Measurements from ENCODE around the gene MTMR11.

Gene MTMR11

GRCh38 chr1:149927563-149928400, 8.9 kb downstream of the MTMR11 start, which contains the start of gene SF3B4:
TSS of gene SF3B4 (minus strand) at chr1:149927803. CDS start at chr1:149927759, 44 bp downstream.
- Histone ChIP-seq H2AK5ac (ENCODE audit: low read length) (peak within 1 kb of the TSS; percentile 71), H3K9me3 (ENCODE audit: insufficient read depth, low read depth, low read length) (no peaks in the 10 kb centered on the region)

GRCh38 chr1:149927056-149927562, 9.6 kb downstream of the MTMR11 start:
- peaks cover 11% of the 10 kb centered on the region for H3K79me1 ChIP-seq (ENCODE audit: low read length)
- no peaks in the 10 kb centered on the region for H3K9me3 ChIP-seq (ENCODE audit: insufficient read depth, low read depth, low read length)
- peak overlapping the region; percentile 66 for H3K14ac ChIP-seq (ENCODE audit: low read length)
- peak overlapping the region; percentile 40 for H4K12ac ChIP-seq (ENCODE audit: low read depth, low read length)
- H3K4me3 ChIP-seq (ENCODE audit: low read depth, low read length): peak overlapping the region; percentile 95
- peaks cover 8% of the 10 kb centered on the region for H3K79me2 ChIP-seq (ENCODE audit: control insufficient read depth, insufficient read depth, low read length, poor library complexity)
- peak in 1 of 2 donors; percentile 27 for DNase-seq
- H3K4ac ChIP-seq (ENCODE audit: low read depth, low read length): peak overlapping the region; percentile 92
- H3K36me3 ChIP-seq (ENCODE audit: control insufficient read depth in 1 of 2, insufficient read depth in 2 of 2, low read length in 2 of 2): peaks cover 32 to 63% of the 10 kb centered on the region in 2 experiments
- peak overlapping the region; percentile 71 for H2AK5ac ChIP-seq (ENCODE audit: low read length)
- H3K18ac ChIP-seq (ENCODE audit: low read length): peak overlapping the region; percentile 78
- peak overlapping the region; percentile 89 for H4K91ac ChIP-seq (ENCODE audit: low read depth, low read length)
- H3K4me2 ChIP-seq (ENCODE audit: low read length): peak overlapping the region; percentile 74
- no peak overlapping the region for H3K23ac ChIP-seq (ENCODE audit: low read length)
- peak overlapping the region; percentile 19 for H2BK120ac ChIP-seq (ENCODE audit: insufficient read depth, low read length, poor library complexity)
- peak overlapping the region; percentile 77 for H2BK5ac ChIP-seq (ENCODE audit: low read depth, low read length, poor library complexity)
- peak overlapping the region; percentile 94 for H4K8ac ChIP-seq (ENCODE audit: low read depth, low read length)
- no CpG with 5 or more reads among the region's 10 CpGs for WGBS (ENCODE audit: extremely low coverage, insufficient coverage, insufficient read length)
- no peak overlapping the region for H2AFZ ChIP-seq (ENCODE audit: insufficient read depth, low read length, poor library complexity)
- H2BK12ac ChIP-seq (ENCODE audit: low read length): peak overlapping the region; percentile 37
- H3K4me1 ChIP-seq (ENCODE audit: control insufficient read depth in 1 of 2, insufficient read depth in 2 of 2, low read length in 2 of 2): peaks cover 7 to 10% of the 10 kb centered on the region in 2 experiments
- H3K27ac ChIP-seq (ENCODE audit: low read depth, low read length): peak overlapping the region; percentile 71
- H3K9ac ChIP-seq (ENCODE audit: low read length): peak overlapping the region; percentile 98
- no peaks in the 10 kb centered on the region for H3K27me3 ChIP-seq (ENCODE audit: insufficient read depth, low read length)

More at GRCh38 chr1:149927563-149928400, 8.9 kb downstream of the MTMR11 start, which contains the start of gene SF3B4:
- Histone ChIP-seq H3K18ac (ENCODE audit: low read length) (peak within 1 kb of the TSS; percentile 78), H3K79me1 (ENCODE audit: low read length) (peaks cover 11% of the 10 kb centered on the region), H3K14ac (ENCODE audit: low read length) (peak within 1 kb of the TSS; percentile 96), H2BK5ac (ENCODE audit: low read depth, low read length, poor library complexity) (peak within 1 kb of the TSS; percentile 77), H3K4me2 (ENCODE audit: low read length) (peak within 1 kb of the TSS; percentile 74), H4K8ac (ENCODE audit: low read depth, low read length) (peak within 1 kb of the TSS; percentile 94), H3K79me2 (ENCODE audit: control insufficient read depth, insufficient read depth, low read length, poor library complexity) (peaks cover 8% of the 10 kb centered on the region), H3K23ac (ENCODE audit: low read length) (no peak within 1 kb of the TSS), H4K91ac (ENCODE audit: low read depth, low read length) (peak within 1 kb of the TSS; percentile 89), H3K4ac (ENCODE audit: low read depth, low read length) (peak within 1 kb of the TSS; percentile 92), H4K12ac (ENCODE audit: low read depth, low read length) (peak within 1 kb of the TSS; percentile 86), H3K4me3 (ENCODE audit: low read depth, low read length) (peak within 1 kb of the TSS; percentile 95), H3K9ac (ENCODE audit: low read length) (peak within 1 kb of the TSS; percentile 98), H3K36me3 (ENCODE audit: control insufficient read depth in 1 of 2, insufficient read depth in 2 of 2, low read length in 2 of 2) (peaks cover 29 to 61% of the 10 kb centered on the region in 2 experiments), H3K27ac (ENCODE audit: low read depth, low read length) (peak within 1 kb of the TSS; percentile 95), H2AFZ (ENCODE audit: insufficient read depth, low read length, poor library complexity) (peak within 1 kb of the TSS; percentile 86), H3K4me1 (ENCODE audit: control insufficient read depth in 1 of 2, insufficient read depth in 2 of 2, low read length in 2 of 2) (peaks cover 7 to 10% of the 10 kb centered on the region in 2 experiments), H2BK120ac (ENCODE audit: insufficient read depth, low read length, poor library complexity) (peak within 1 kb of the TSS; percentile 19), H2BK12ac (ENCODE audit: low read length) (peak within 1 kb of the TSS; percentile 37), H3K27me3 (ENCODE audit: insufficient read depth, low read length) (no peaks in the 10 kb centered on the region)
- WGBS (ENCODE audit: extremely low coverage, insufficient coverage, insufficient read length): no CpG with 5 or more reads among the region's 47 CpGs
- DNase-seq: peak; percentile 94 to 97

- H4K8ac ChIP-seq (ENCODE audit: low read depth, low read length): no peak overlapping the region
- no peak overlapping the region for H3K4me3 ChIP-seq (ENCODE audit: low read depth, low read length)
These were observed 10.4 kb downstream of the MTMR11 start for GRCh38 chr1:149926296-149926695.

GRCh38 chr1:149925751-149926150, 10.9 kb downstream of the MTMR11 start:
- no CpG with 5 or more reads among the region's 2 CpGs for WGBS (ENCODE audit: extremely low coverage, insufficient coverage, insufficient read length)
- H3K79me2 ChIP-seq (ENCODE audit: control insufficient read depth, insufficient read depth, low read length, poor library complexity): peaks cover 8% of the 10 kb centered on the region
- H4K91ac ChIP-seq (ENCODE audit: low read depth, low read length): no peak overlapping the region
- peaks cover 27 to 52% of the 10 kb centered on the region in 2 experiments for H3K36me3 ChIP-seq (ENCODE audit: control insufficient read depth in 1 of 2, insufficient read depth in 2 of 2, low read length in 2 of 2)
- H3K9me3 ChIP-seq (ENCODE audit: insufficient read depth, low read depth, low read length): no peaks in the 10 kb centered on the region
- H2AFZ ChIP-seq (ENCODE audit: insufficient read depth, low read length, poor library complexity): no peak overlapping the region
- no peak for DNase-seq
- no peak overlapping the region for H3K14ac ChIP-seq (ENCODE audit: low read length)
- no peak overlapping the region for H2BK120ac ChIP-seq (ENCODE audit: insufficient read depth, low read length, poor library complexity)
- no peak overlapping the region for H3K18ac ChIP-seq (ENCODE audit: low read length)
- no peak overlapping the region for H3K4me2 ChIP-seq (ENCODE audit: low read length)
- no peaks in the 10 kb centered on the region for H3K27me3 ChIP-seq (ENCODE audit: insufficient read depth, low read length)
- no peak overlapping the region for H2BK5ac ChIP-seq (ENCODE audit: low read depth, low read length, poor library complexity)
- no peak overlapping the region for H3K4me3 ChIP-seq (ENCODE audit: low read depth, low read length)
- no peak overlapping the region for H4K12ac ChIP-seq (ENCODE audit: low read depth, low read length)
- peak overlapping the region; percentile 1 for H3K4ac ChIP-seq (ENCODE audit: low read depth, low read length)
- H3K79me1 ChIP-seq (ENCODE audit: low read length): peaks cover 11% of the 10 kb centered on the region
- H3K27ac ChIP-seq (ENCODE audit: low read depth, low read length): no peak overlapping the region
- no peak overlapping the region for H2BK12ac ChIP-seq (ENCODE audit: low read length)
- H2AK5ac ChIP-seq (ENCODE audit: low read length): no peak overlapping the region
- no peak overlapping the region for H3K23ac ChIP-seq (ENCODE audit: low read length)
- H4K8ac ChIP-seq (ENCODE audit: low read depth, low read length): no peak overlapping the region
- peaks cover 7 to 10% of the 10 kb centered on the region in 2 experiments for H3K4me1 ChIP-seq (ENCODE audit: control insufficient read depth in 1 of 2, insufficient read depth in 2 of 2, low read length in 2 of 2)
- no peak overlapping the region for H3K9ac ChIP-seq (ENCODE audit: low read length)

More at GRCh38 chr1:149926296-149926695, 10.4 kb downstream of the MTMR11 start:
- H4K12ac ChIP-seq (ENCODE audit: low read depth, low read length): no peak overlapping the region
- H3K79me2 ChIP-seq (ENCODE audit: control insufficient read depth, insufficient read depth, low read length, poor library complexity): peaks cover 8% of the 10 kb centered on the region
- H3K36me3 ChIP-seq (ENCODE audit: control insufficient read depth in 1 of 2, insufficient read depth in 2 of 2, low read length in 2 of 2): peaks cover 30 to 57% of the 10 kb centered on the region in 2 experiments
- no peak for DNase-seq
- H3K9ac ChIP-seq (ENCODE audit: low read length): no peak overlapping the region
- peaks cover 11% of the 10 kb centered on the region for H3K79me1 ChIP-seq (ENCODE audit: low read length)
- H3K18ac ChIP-seq (ENCODE audit: low read length): no peak overlapping the region
- H2BK12ac ChIP-seq (ENCODE audit: low read length): no peak overlapping the region
- H3K27ac ChIP-seq (ENCODE audit: low read depth, low read length): no peak overlapping the region
- WGBS (ENCODE audit: extremely low coverage, insufficient coverage, insufficient read length): no CpG with 5 or more reads among the region's 9 CpGs
- no peak overlapping the region for H4K91ac ChIP-seq (ENCODE audit: low read depth, low read length)
- no peak overlapping the region for H3K23ac ChIP-seq (ENCODE audit: low read length)
- no peak overlapping the region for H3K14ac ChIP-seq (ENCODE audit: low read length)
- peak overlapping the region; percentile 1 for H3K4ac ChIP-seq (ENCODE audit: low read depth, low read length)
- H2BK5ac ChIP-seq (ENCODE audit: low read depth, low read length, poor library complexity): no peak overlapping the region
- H3K9me3 ChIP-seq (ENCODE audit: insufficient read depth, low read depth, low read length): no peaks in the 10 kb centered on the region
- no peak overlapping the region for H2AFZ ChIP-seq (ENCODE audit: insufficient read depth, low read length, poor library complexity)
- no peak overlapping the region for H2AK5ac ChIP-seq (ENCODE audit: low read length)
- H3K4me2 ChIP-seq (ENCODE audit: low read length): no peak overlapping the region
- H3K27me3 ChIP-seq (ENCODE audit: insufficient read depth, low read length): no peaks in the 10 kb centered on the region
- no peak overlapping the region for H2BK120ac ChIP-seq (ENCODE audit: insufficient read depth, low read length, poor library complexity)
- H3K4me1 ChIP-seq (ENCODE audit: control insufficient read depth in 1 of 2, insufficient read depth in 2 of 2, low read length in 2 of 2): peaks cover 7 to 10% of the 10 kb centered on the region in 2 experiments
